Stimulated activated CD8-positive, alpha-beta memory T cell treated with anti-CD3 and anti-CD28 coated beads, Interleukin-12 subunit alpha, Interleukin-12 subunit beta, amount 100 ng/mL, for 24 hours (primary cell): ENCODE measurements around the gene CPE.
"Not testable (repeated sequence)": the region's sequence is repeated elsewhere in the genome, so short reads cannot be mapped to it uniquely, and the experiment has no call there.

Source experiments
- DNase-seq: peaks from one replicate; pipeline ENCODE4 v3.0.0-alpha.2; 2020; ENCODE audit errors: extremely low read depth

Gene CPE

GRCh38 chr4:165403637-165404036 lies 24.8 kb downstream of the CPE start:
- no peak for DNase-seq

- DNase-seq = no peak
Observed at GRCh38 chr4:165404080-165404479, 25.3 kb downstream of the CPE start.

- DNase-seq = no peak
Observed at GRCh38 chr4:165404696-165405095, 25.9 kb downstream of the CPE start.

- no peak for DNase-seq
Observed at GRCh38 chr4:165410214-165410613, 31.4 kb downstream of the CPE start.

- no peak for DNase-seq
Observed at GRCh38 chr4:165415910-165416309, 37.1 kb downstream of the CPE start.

GRCh38 chr4:165418073-165418472 lies 39.3 kb downstream of the CPE start:
- no peak for DNase-seq

GRCh38 chr4:165425629-165426028 lies 46.8 kb downstream of the CPE start:
- DNase-seq = no peak

- DNase-seq = no peak
Observed at GRCh38 chr4:165426331-165426730, 47.5 kb downstream of the CPE start.

GRCh38 chr4:165426823-165427222 lies 48.0 kb downstream of the CPE start:
- DNase-seq = no peak

- no peak for DNase-seq
Observed at GRCh38 chr4:165428957-165429356, 50.1 kb downstream of the CPE start.

GRCh38 chr4:165433529-165433928 lies 54.7 kb downstream of the CPE start:
- no peak for DNase-seq

GRCh38 chr4:165437691-165438090 lies 58.9 kb downstream of the CPE start:
- DNase-seq = no peak

GRCh38 chr4:165439344-165439743 lies 60.5 kb downstream of the CPE start:
- DNase-seq = no peak

- no peak for DNase-seq
Observed at GRCh38 chr4:165439981-165440380, 61.2 kb downstream of the CPE start.

GRCh38 chr4:165440415-165441158 lies 61.8 kb downstream of the CPE start:
- DNase-seq = no peak

GRCh38 chr4:165443276-165443675 lies 64.5 kb downstream of the CPE start:
- DNase-seq = no peak

GRCh38 chr4:165448700-165449099 lies 69.9 kb downstream of the CPE start:
- DNase-seq = no peak

- no peak for DNase-seq
Observed at GRCh38 chr4:165449333-165449732, 70.5 kb downstream of the CPE start.

GRCh38 chr4:165450871-165451270 lies 72.1 kb downstream of the CPE start:
- DNase-seq = no peak

- not testable (repeated sequence) for DNase-seq
Observed at GRCh38 chr4:165453140-165453539, 74.3 kb downstream of the CPE start.

GRCh38 chr4:165454426-165454825 lies 75.6 kb downstream of the CPE start:
- DNase-seq = no peak

GRCh38 chr4:165457793-165458192 lies 79.0 kb downstream of the CPE start:
- no peak for DNase-seq

- DNase-seq = no peak
Observed at GRCh38 chr4:165458471-165458870, 79.7 kb downstream of the CPE start.

- DNase-seq = no peak
Observed at GRCh38 chr4:165461159-165461821, 82.5 kb downstream of the CPE start.
